GM06990 (cell line): Measurements from ENCODE around the gene PIWIL1.

Experiments
- DNase-seq: peaks from one replicate; pipeline ENCODE4 v3.0.0-alpha.2; 2011; ENCODE audit not compliant: insufficient read length; ENCODE audit errors: extremely low read depth
- H3K27me3 ChIP-seq: replicated peaks from 2 replicates; pipeline ENCODE4 v1.6.0; 2011; ENCODE audit warnings: low read length; ENCODE audit not compliant: control insufficient read depth, insufficient read depth
- H3K36me3 ChIP-seq: 2 replicates; pipeline ENCODE4 v1.5.1; 2011; ENCODE audit warnings: low read length; ENCODE audit not compliant: control insufficient read depth, insufficient read depth
- H3K4me3 ChIP-seq: replicated peaks from 2 replicates; pipeline ENCODE4 v1.5.1; 2011; ENCODE audit warnings: low read depth, mild to moderate bottlenecking, control low read depth, low read length
- CTCF ChIP-seq: IDR thresholded peaks from 2 replicates; pipeline ENCODE4 v1.5.1; 2011; ENCODE audit warnings: low read length, control low read depth, mild to moderate bottlenecking, inconsistent platforms; ENCODE audit not compliant: insufficient read depth, poor library complexity, severe bottlenecking

The PIWIL1 gene

GRCh38 chr12:130299574-130299973, 38.1 kb upstream of the PIWIL1 start:
- no peak for DNase-seq
- TF ChIP-seq CTCF: no peak
- Histone ChIP-seq H3K36me3 (no peaks in the 10 kb centered on the region), H3K27me3 (no peaks in the 10 kb centered on the region), H3K4me3 (no peak overlapping the region)

DNA sequence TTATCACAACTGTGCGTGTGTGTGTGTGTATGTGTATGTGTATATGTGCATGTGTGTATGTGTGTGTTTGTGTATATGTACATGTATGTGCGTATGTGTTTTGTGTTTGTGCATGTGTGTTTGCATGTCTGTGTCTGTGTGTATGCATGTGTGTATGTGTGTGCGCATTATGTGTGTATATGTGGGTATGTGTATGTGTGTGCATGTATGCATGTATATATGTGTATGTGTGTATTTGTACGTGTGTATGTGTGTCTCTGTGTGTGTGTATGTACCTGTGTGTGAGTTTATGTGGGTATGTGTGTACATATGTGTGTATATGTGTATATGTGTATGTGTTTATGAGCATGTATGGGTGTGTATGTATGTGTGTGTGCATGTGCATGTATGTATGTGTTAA, 37.6 kb upstream of the PIWIL1 start:
- TF ChIP-seq CTCF: no peak
- DNase-seq: no peak
- no peak overlapping the region for H3K4me3 ChIP-seq
- H3K36me3 ChIP-seq: no peaks in the 10 kb centered on the region
- H3K27me3 ChIP-seq: no peaks in the 10 kb centered on the region

DNA sequence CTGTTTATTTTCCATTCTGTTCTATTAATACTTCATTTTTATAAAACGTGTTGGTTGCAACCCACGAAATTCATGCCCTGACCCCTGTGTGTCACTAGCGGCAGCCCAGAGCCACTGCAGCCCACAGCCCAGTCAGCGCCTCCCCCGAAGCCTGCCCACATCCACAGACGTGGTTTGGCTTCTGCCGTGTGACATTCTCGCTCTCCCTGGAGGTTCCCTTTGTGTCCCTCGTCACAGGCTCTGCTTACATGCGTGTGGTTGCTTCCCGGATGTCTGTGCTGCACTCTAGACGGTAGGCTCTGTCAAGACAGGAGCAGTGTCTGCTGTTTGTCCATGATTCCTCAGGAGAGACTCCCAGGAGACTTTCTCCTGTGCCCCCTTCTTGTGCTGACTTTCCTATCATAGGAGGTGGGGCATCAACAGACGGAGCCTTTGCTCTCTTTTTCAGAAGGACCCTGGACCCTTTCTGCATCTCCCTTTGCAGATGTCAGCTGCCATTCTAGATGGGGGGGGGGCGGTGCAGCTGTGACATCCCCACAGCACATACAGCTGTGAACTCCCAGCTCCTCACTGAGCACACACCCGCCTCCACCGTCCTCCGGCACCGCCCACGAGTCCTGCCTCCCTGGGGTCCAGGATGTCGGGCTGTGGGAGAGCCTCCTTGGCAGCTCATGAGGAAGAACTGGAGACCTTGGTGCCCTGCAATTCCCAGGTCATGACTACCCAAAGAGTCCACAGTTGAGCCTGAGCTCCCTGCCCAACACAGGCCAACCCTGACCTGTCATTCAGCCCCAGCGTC, 36.8 kb upstream of the PIWIL1 start:
- no peaks in the 10 kb centered on the region for H3K36me3 ChIP-seq
- no peak for TF ChIP-seq CTCF

DNA sequence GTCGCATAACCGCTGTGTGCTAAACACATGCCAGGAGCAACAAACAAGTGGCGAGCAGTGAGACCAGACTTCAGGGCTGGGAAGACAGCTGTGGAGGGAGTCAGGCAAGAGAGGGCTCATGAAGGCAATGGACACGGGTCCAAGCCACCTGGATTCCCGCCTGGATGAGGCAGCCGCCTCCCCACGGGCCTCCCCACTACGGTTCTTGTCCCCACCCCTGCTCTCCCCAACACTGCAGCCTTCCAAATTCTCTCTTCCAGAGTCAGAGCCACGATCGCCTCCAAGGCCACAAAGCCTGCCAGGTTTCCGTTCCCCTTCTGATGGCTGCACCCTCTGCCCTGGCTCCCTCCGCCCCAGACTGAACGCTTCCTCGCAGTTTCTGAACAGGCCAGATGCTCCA, 36.1 kb upstream of the PIWIL1 start:
- Histone ChIP-seq H3K36me3 (no peaks in the 10 kb centered on the region), H3K27me3 (no peaks in the 10 kb centered on the region), H3K4me3 (no peak overlapping the region)
- no peak for DNase-seq
- TF ChIP-seq CTCF: no peak

More for the DNA sequence above, 36.8 kb upstream of the PIWIL1 start:
- no peak for DNase-seq
- Histone ChIP-seq H3K27me3 (no peaks in the 10 kb centered on the region), H3K4me3 (no peak overlapping the region)

DNA sequence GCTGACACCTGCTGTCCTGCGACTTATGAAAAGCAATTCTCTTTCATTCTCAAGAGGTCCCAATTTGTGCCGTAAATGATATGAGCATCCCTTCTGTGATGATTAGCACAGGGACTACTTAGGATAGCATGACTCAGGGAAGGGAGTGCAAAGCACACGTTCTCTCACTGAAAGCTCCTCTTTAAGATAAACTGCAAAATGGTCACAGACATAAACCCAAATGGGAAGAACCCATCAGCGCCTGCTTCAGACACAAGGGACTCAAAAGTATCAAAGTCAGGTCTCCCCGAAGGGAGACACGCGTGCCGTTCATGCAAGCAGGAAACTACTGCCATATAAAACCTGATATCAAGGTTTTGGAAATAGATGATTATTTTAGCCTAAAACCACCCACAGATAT, 33.9 kb upstream of the PIWIL1 start:
- Histone ChIP-seq H3K36me3 (no peaks in the 10 kb centered on the region), H3K27me3 (no peaks in the 10 kb centered on the region), H3K4me3 (no peak overlapping the region)
- DNase-seq: no peak
- no peak for TF ChIP-seq CTCF
